HG03439 (cell line): Measurements from ENCODE around the gene MED31.
"Not testable (repeated sequence)": the region's sequence is repeated elsewhere in the genome, so short reads cannot be mapped to it uniquely, and the experiment has no call there.

Source experiments
- ATAC-seq: cut with Tn5 transposase; IDR thresholded peaks from one replicate; pipeline ENCODE4 v1.9.1; 2021; ENCODE audit warnings: mild to moderate bottlenecking, moderate library complexity; ENCODE audit not compliant: unreplicated experiment

MED31 gene

GRCh38 chr17:6632530-6632929 is 18.9 kb downstream of the MED31 start:
- no peak for ATAC-seq

DNA sequence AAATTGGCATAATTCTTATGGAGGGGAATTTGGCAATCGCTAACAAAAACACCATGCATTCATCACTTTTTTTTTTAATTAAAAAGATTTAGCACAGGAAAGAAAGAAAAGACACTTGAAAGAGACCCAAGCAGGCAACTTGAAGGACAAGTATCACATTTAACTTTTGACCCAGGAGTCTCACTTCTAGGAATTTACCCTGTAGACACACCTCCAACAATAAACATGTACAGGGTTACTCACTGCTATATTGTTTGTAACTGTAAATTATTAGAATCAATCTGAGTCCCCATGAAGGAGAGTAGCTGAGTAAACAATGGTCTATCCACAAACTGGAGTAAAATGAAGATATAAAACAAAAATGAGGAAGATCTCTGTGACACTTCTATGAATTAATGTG is 21.0 kb downstream of the MED31 start:
- ATAC-seq, result no peak

DNA sequence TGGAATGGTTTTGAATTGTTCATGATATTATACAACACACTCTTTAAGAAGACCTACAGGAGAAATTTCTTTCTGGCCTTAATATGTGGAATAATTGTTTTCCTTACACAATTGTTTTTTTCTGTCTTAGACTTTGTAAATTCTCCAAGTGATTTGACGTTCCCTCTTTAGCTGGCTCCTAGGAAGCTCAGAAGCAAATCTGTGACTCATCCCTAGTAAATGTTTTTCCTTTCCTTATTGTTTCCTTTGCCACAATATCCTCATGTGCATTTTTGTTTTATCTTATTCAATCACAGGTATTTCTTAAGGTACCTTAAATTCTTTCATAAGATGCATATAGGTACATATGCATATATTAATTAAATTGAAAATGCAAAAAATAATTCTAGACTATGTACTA is 24.4 kb downstream of the MED31 start:
- ATAC-seq, result no peak

GRCh38 chr17:6626616-6627015 is 24.8 kb downstream of the MED31 start:
- no peak for ATAC-seq

DNA sequence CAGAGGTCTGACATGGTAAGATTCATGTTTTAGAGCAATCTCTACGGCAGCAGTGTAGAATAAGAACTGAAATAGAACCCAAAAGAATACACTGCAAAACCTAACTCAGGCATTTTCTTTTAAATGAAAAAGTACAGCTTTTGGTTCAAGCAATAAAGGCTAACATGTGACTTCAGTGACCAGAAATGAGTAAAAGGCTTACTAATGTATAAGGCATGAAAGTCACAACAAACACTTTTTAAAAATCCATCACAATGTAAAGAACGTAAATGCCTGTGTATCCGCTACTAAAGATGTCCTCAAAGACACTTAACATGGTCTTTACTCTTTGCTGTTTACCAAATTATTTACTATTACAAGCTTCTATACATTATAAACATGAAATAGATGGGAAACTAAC is 27.5 kb downstream of the MED31 start:
- no peak for ATAC-seq

DNA sequence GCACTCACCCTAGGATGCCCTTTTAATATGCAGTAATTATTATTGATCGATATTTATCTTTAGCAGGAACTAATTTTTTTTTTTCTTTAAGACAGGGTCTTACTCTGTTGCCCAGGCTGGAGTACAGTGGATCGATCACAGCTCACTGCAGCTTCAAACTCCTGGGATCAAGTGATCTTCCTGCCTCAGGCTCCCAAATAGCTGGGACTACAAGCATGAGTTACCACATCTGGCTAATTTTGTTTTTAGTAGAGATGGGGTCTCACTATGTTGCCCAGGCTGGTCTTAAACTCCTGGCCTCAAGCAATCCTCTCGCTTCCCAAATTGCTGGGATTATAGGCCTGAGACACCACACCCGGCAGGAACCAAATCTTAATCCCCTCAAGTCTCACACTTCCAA is 40.2 kb downstream of the MED31 start:
- no peak for ATAC-seq

GRCh38 chr17:6610011-6610410 is 41.4 kb downstream of the MED31 start:
- ATAC-seq, result no peak

- no peak for ATAC-seq
Observed at GRCh38 chr17:6608321-6608720, 43.1 kb downstream of the MED31 start.

- ATAC-seq, result no peak
Observed at GRCh38 chr17:6605142-6605541, 46.3 kb downstream of the MED31 start.

- ATAC-seq, result no peak
Observed at GRCh38 chr17:6603744-6604325, 47.6 kb downstream of the MED31 start.

GRCh38 chr17:6602141-6602540 is 49.3 kb downstream of the MED31 start:
- ATAC-seq, result no peak

DNA sequence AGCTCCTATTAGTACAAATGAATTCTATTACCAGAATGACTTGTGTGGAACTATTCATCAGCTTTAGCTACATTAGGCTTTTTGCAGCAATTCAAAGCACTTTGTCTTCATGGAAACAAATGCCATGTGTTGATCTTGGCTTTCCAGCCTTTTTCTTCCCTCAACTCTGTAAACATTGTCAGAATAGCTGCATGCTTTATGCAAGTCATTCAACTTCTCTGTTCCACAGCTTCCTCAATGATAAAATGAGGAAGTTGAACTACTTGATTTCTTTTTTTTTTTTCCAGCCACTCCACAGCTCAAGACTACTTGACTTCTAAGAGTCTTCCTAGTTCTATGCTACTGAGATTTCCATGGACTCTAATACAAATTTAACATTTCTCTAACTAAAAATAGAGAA is 52.0 kb downstream of the MED31 start:
- no peak for ATAC-seq

- ATAC-seq, result no peak
Observed at GRCh38 chr17:6597727-6598126, 53.7 kb downstream of the MED31 start.

DNA sequence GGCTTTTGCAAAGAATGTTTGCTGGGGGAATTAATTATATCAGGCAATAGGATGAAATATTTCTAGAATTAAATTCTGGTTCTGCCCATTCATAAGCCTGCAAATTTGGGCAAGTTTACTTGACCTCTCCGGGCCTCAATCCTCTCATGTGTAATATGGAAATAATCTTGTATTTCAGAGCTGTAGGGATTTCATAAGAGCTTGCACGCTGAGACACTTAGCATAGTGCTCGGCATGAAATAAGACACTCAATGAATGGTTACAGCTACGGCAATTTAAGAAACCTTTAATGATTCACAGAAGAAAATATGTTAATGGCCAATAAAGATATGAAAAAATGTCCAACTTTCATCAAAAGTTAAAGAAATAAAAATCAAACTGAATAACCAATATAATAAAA is 54.5 kb downstream of the MED31 start:
- no peak for ATAC-seq

GRCh38 chr17:6596511-6596910 is 54.9 kb downstream of the MED31 start:
- no peak for ATAC-seq

DNA sequence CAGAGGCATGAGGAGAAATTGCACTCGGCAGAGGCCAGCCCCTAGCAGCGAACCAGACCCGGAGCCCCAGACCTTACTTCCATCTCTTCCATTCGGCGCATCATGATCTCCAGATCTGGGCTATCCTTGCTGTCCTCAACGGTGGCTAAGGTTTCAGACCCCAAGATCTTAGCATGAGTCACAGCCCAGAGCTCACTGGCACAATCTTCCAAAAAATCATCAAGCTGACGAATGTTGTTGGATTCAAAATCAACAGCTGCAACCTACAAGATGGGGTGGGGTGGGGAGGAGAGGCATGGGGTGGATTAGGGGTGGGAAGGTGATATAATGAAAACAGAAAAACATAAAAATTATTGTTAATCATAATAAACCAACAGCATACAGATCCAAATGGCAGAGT is 55.3 kb downstream of the MED31 start:
- no peak for ATAC-seq

DNA sequence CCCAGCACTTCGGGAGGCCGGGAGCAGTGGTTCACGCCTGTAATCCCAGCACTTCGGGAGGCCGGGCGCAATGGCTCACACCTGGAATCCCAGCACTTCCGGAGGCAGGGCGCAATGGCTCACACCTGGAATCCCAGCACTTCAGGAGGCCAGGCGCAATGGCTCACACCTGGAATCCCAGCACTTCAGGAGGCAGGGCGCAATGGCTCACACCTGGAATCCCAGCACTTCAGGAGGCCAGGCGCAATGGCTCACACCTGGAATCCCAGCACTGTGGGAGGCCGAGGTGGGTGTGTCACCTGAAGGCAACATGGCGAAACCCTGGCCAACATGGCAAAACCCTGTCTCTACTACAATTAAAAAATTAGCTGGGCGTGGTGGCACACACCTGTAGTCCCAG is 58.0 kb downstream of the MED31 start:
- ATAC-seq, result not testable (repeated sequence)
